WTC11 (cell line): ENCODE results near the gene GNA14. TPM values are rescaled to one million over a fixed set of nuclear protein-coding genes. Genes with fewer than 3 reads are reported as not detected.

Experiments used
- ATAC-seq: fragments of 200-7000 bp; cut with Tn5 transposase; 2 replicates; pipeline ENCODE4 v1.10.0; 2021; ENCODE audit warnings: mild to moderate bottlenecking, moderate library complexity
- CTCF ChIA-PET: fragments of 300-600 bp; sonication (Branson Sonifier 250); formaldehyde crosslinking; loops from one replicate; lab custom pipeline; 2021; ENCODE audit warnings: antibody characterized with exemption; lab: Charles Lee
- POLR2A ChIA-PET: fragments of 350-600 bp; sonication (Branson Sonifier 250); formaldehyde crosslinking; loops from one replicate; lab custom pipeline; 2021; ENCODE audit warnings: antibody characterized with exemption; lab: Charles Lee
- DNase-seq: peaks from one replicate; pipeline ENCODE4 v3.0.0; 2021; ENCODE audit warnings: low spot score
- H3K27ac Mint-ChIP-seq: 2 replicates; pipeline ENCODE4 v1.8.0; 2021; ENCODE audit warnings: mixed read lengths
- H3K27me3 Mint-ChIP-seq: 2 replicates; pipeline ENCODE4 v1.8.0; 2021; ENCODE audit warnings: low read depth, mild to moderate bottlenecking, moderate library complexity, mixed read lengths
- H3K36me3 Mint-ChIP-seq: 2 replicates; pipeline ENCODE4 v1.8.0; 2021; ENCODE audit warnings: mixed read lengths
- H3K4me1 Mint-ChIP-seq: 2 replicates; pipeline ENCODE4 v1.8.0; 2022; ENCODE audit warnings: mixed read lengths
- H3K4me3 Mint-ChIP-seq: 2 replicates; pipeline ENCODE4 v1.8.0; 2021; ENCODE audit warnings: mild to moderate bottlenecking, moderate library complexity, mixed read lengths
- H3K9me3 Mint-ChIP-seq: 2 replicates; pipeline ENCODE4 v1.8.0; 2021; ENCODE audit warnings: mixed read lengths
- CREB1 ChIP-seq: sonication (generic); formaldehyde crosslinking; IDR thresholded peaks from 2 replicates; pipeline ENCODE4 v1.8.0; 2023; ENCODE audit warnings: mild to moderate bottlenecking, missing genetic modification reagents
- ELF4 ChIP-seq: sonication (generic); formaldehyde crosslinking; IDR thresholded peaks from 2 replicates; pipeline ENCODE4 v1.8.1; 2022; ENCODE audit warnings: low read depth, mild to moderate bottlenecking, moderate library complexity, missing genetic modification reagents
- ETV6 ChIP-seq: sonication (generic); formaldehyde crosslinking; IDR thresholded peaks from 2 replicates; pipeline ENCODE4 v1.8.1; 2022; ENCODE audit warnings: mild to moderate bottlenecking, missing genetic modification reagents
- JAZF1 ChIP-seq: fragments of 250-450 bp; sonication (Bioruptor Pico); IDR thresholded peaks from 2 replicates; pipeline ENCODE4 v1.9.0; 2021; ENCODE audit warnings: moderate library complexity, mild to moderate bottlenecking, inconsistent platforms
- NFYB ChIP-seq: sonication (generic); formaldehyde crosslinking; conservative IDR thresholded peaks from 2 replicates; pipeline ENCODE4 v1.8.0; 2022; ENCODE audit warnings: low read depth, missing genetic modification reagents
- NR3C1 ChIP-seq: sonication (generic); formaldehyde crosslinking; conservative IDR thresholded peaks from 2 replicates; pipeline ENCODE4 v1.8.1; 2023; ENCODE audit warnings: low read depth, mild to moderate bottlenecking, missing genetic modification reagents
- RELA ChIP-seq: sonication (generic); formaldehyde crosslinking; IDR thresholded peaks from 2 replicates; pipeline ENCODE4 v1.8.1; 2022; ENCODE audit warnings: missing genetic modification reagents, mild to moderate bottlenecking, borderline replicate concordance
- ZNF232 ChIP-seq: sonication (generic); formaldehyde crosslinking; IDR thresholded peaks from 2 replicates; pipeline ENCODE4 v1.8.0; 2022; ENCODE audit warnings: mild to moderate bottlenecking, missing genetic modification reagents
- ZNF317 ChIP-seq: sonication (generic); formaldehyde crosslinking; IDR thresholded peaks from 2 replicates; pipeline ENCODE4 v1.8.1; 2023; ENCODE audit warnings: low read depth, mild to moderate bottlenecking, moderate library complexity, missing genetic modification reagents, borderline replicate concordance
- total RNA-seq: library from RNA; stranded (reverse); gene quantifications from 3 replicates; pipeline ENCODE4 v1.2.3, GENCODE V29; 2021
- TF ChIP-seq, protein P1 (sequence below): sonication (generic); formaldehyde crosslinking; IDR thresholded peaks from 2 replicates; pipeline ENCODE4 v1.8.0; 2022; ENCODE audit warnings: missing genetic modification reagents
- TF ChIP-seq, protein P2 (sequence below): fragments of 250-450 bp; sonication (Bioruptor Pico); conservative IDR thresholded peaks from 2 replicates; pipeline ENCODE4 v1.9.0; 2021; ENCODE audit warnings: mild to moderate bottlenecking
- TF ChIP-seq, protein P3 (sequence below): fragments of 250-450 bp; sonication (Bioruptor Pico); IDR thresholded peaks from 2 replicates; pipeline ENCODE4 v2.1.2; 2022; ENCODE audit warnings: mild to moderate bottlenecking, moderate library complexity
- TF ChIP-seq, protein P4 (sequence below): sonication (generic); formaldehyde crosslinking; IDR thresholded peaks from 2 replicates; pipeline ENCODE4 v1.8.0; 2022; ENCODE audit warnings: mild to moderate bottlenecking, missing genetic modification reagents
- TF ChIP-seq, protein P5 (sequence below): sonication (generic); formaldehyde crosslinking; IDR thresholded peaks from 2 replicates; pipeline ENCODE4 v1.8.1; 2022; ENCODE audit warnings: low read depth, missing genetic modification reagents, borderline replicate concordance
- TF ChIP-seq, protein P6 (sequence below): fragments of 250-450 bp; sonication (Bioruptor Pico); IDR thresholded peaks from 2 replicates; pipeline ENCODE4 v1.9.0; 2021; ENCODE audit warnings: mild to moderate bottlenecking, borderline replicate concordance
- TF ChIP-seq, protein P7 (sequence below): sonication (generic); formaldehyde crosslinking; IDR thresholded peaks from 2 replicates; pipeline ENCODE4 v1.8.1; 2023; ENCODE audit warnings: mild to moderate bottlenecking, missing genetic modification reagents, moderate library complexity

The GNA14 gene
- total RNA-seq, 1 experiment from 2014 or later = 26.7 TPM

DNA sequence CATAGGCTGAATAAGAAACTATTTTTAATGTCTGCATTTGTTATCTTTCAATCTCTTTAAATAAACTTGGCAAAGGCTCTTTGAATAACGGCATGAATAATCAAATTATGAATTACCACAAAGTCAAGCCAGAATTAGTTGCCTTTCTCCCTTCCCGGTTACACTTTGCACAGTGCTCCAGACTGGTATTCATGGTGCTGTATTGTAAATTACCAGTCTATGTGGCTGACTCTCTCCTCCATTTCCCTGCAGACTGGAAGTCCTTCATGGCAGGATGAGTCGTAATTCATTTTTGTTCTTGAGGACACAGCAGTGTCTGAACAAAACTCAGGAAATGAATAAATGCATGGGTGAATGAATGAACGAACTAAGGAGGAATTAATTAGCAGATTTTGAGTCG is 142.9 kb downstream of the GNA14 start:
- H3K4me3 Mint-ChIP-seq = no peak overlapping the region
- 0 out of 2 replicates have a peak overlapping the region, but pooled peaks have one; percentile 20 for H3K27ac Mint-ChIP-seq
- no peaks in the 10 kb centered on the region for H3K27me3 Mint-ChIP-seq
- TF ChIP-seq CREB1 = no peak
- TF ChIP-seq, protein P1, sequence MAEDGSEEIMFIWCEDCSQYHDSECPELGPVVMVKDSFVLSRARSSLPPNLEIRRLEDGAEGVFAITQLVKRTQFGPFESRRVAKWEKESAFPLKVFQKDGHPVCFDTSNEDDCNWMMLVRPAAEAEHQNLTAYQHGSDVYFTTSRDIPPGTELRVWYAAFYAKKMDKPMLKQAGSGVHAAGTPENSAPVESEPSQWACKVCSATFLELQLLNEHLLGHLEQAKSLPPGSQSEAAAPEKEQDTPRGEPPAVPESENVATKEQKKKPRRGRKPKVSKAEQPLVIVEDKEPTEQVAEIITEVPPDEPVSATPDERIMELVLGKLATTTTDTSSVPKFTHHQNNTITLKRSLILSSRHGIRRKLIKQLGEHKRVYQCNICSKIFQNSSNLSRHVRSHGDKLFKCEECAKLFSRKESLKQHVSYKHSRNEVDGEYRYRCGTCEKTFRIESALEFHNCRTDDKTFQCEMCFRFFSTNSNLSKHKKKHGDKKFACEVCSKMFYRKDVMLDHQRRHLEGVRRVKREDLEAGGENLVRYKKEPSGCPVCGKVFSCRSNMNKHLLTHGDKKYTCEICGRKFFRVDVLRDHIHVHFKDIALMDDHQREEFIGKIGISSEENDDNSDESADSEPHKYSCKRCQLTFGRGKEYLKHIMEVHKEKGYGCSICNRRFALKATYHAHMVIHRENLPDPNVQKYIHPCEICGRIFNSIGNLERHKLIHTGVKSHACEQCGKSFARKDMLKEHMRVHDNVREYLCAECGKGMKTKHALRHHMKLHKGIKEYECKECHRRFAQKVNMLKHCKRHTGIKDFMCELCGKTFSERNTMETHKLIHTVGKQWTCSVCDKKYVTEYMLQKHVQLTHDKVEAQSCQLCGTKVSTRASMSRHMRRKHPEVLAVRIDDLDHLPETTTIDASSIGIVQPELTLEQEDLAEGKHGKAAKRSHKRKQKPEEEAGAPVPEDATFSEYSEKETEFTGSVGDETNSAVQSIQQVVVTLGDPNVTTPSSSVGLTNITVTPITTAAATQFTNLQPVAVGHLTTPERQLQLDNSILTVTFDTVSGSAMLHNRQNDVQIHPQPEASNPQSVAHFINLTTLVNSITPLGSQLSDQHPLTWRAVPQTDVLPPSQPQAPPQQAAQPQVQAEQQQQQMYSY (CRISPR knock-in tag) = no peak
- no peak for TF ChIP-seq JAZF1 (CRISPR knock-in tag)
- no peak for TF ChIP-seq ELF4 (CRISPR knock-in tag)
- no peak for TF ChIP-seq ZNF317 (CRISPR knock-in tag)
- H3K4me1 Mint-ChIP-seq = peaks cover 5% of the 10 kb centered on the region; the same call in 1 of the 2 replicates
- peaks cover 3% of the 10 kb centered on the region; the same call in 1 of the 2 replicates for H3K36me3 Mint-ChIP-seq
- 0 out of 2 replicates have a peak, but pooled peaks cover 5% of the 10 kb centered on the region for H3K9me3 Mint-ChIP-seq
- ATAC-seq (no peak), DNase-seq (no peak)
- ChIA-PET POLR2A (no interaction called here), CTCF (no interaction called here)

DNA sequence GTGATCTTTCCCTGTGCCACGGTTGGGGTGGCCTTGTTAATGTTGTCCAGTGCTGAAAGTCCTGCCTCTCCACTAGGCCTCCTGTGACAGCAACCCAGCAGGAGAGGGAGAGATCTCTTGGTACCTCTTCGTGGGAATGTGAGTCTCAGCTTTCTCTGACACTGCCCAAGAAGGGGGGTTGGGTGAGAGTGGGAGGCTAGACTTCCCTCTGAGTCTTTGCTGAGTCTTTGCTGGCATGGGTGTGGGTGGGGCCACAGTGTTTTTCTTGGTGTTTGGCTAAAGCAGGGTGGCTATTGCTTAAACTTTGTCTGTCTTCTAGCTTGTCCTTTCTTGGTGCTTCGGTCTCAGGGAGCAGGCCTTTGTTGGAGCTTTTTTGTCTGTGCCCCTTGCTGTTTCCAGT is 145.6 kb downstream of the GNA14 start:
- Mint-ChIP-seq H3K4me3 (no peak overlapping the region), H3K36me3 (no peaks in the 10 kb centered on the region; the same call in 1 of the 2 replicates), H3K4me1 (peaks cover 5% of the 10 kb centered on the region; the same call in 1 of the 2 replicates), H3K27ac (peak overlapping the region; percentile 51; the same call in 1 of the 2 replicates), H3K9me3 (0 out of 2 replicates have a peak, but pooled peaks cover 5% of the 10 kb centered on the region), H3K27me3 (no peaks in the 10 kb centered on the region)
- CTCF ChIA-PET = interaction anchor here (0.6 to 1.1 kb wide), 2 partner anchors 14 to 518 kb away, joined by 3 to 4 read pairs; no protein-coding TSS in a partner anchor
- POLR2A ChIA-PET = no interaction called here
- no peak for ATAC-seq
- no peak for DNase-seq
- TF ChIP-seq, protein P2, sequence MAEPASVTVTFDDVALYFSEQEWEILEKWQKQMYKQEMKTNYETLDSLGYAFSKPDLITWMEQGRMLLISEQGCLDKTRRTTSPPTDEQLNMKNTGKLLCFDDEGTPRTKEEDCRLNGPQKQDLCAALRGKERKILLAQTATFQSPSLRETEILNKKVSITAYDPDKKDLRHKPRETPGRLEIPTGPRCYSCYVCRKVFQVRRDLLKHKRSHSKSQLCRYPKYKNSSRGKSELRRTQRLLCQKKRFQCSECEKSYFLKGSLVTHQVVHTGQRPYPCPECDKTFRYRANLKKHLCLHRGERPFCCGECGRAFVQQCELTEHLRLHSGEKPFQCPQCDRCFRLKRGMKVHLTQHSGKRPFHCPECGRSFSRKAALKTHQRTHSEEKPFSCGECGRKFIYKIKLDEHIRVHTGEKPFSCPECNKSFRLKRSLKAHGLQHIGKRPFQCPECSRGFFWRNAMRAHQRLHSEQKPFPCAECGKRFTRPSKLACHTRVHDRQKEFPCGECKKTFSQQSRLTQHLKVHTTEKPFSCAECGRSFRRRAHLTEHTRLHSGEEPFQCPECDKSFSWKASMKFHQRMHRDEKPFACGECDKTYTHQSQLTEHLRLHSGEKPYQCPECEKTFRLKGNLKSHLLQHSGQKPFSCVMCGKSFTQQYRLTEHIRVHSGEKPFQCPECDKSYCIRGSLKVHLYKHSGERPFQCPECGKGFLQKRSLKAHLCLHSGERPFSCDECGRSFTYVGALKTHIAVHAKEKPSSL (CRISPR knock-in tag) = no peak
- no peak for TF ChIP-seq NFYB (CRISPR knock-in tag)
- TF ChIP-seq, protein P3, sequence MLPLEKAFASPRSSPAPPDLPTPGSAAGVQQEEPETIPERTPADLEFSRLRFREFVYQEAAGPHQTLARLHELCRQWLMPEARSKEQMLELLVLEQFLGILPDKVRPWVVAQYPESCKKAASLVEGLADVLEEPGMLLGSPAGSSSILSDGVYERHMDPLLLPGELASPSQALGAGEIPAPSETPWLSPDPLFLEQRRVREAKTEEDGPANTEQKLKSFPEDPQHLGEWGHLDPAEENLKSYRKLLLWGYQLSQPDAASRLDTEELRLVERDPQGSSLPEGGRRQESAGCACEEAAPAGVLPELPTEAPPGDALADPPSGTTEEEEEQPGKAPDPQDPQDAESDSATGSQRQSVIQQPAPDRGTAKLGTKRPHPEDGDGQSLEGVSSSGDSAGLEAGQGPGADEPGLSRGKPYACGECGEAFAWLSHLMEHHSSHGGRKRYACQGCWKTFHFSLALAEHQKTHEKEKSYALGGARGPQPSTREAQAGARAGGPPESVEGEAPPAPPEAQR (CRISPR knock-in tag) = no peak
- TF ChIP-seq NR3C1 = no peak

DNA sequence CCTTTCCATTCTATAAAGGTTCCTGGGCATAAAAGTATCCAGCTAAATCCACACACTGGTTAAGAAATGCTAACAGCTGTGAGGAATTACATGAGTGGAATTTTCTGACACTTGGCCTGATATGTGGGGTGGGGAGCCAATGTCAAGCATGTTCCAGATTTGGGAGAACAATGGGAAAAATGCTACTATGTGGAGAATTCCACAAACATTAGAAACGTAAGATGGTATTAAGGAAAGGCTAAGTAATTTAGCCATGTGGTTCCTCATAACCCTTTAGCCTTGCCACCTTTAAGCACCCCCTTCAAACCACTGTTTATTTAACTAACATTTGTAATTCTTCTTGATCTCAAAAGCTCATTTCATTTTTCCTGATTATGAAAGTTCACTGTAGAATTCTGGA is 149.2 kb downstream of the GNA14 start:
- Mint-ChIP-seq H3K27me3 (no peaks in the 10 kb centered on the region), H3K4me1 (peaks cover 24% of the 10 kb centered on the region), H3K27ac (no peak overlapping the region), H3K4me3 (no peak overlapping the region), H3K36me3 (peaks cover 5% of the 10 kb centered on the region; the same call in 1 of the 2 replicates), H3K9me3 (peaks cover 10% of the 10 kb centered on the region; the same call in 1 of the 2 replicates)
- no peak for DNase-seq
- ATAC-seq = no peak
- POLR2A ChIA-PET = interaction anchor here (0.7 kb wide), 1 partner anchor 9 kb away, joined by 4 read pairs; no protein-coding TSS in a partner anchor
- CTCF ChIA-PET = no interaction called here
- TF ChIP-seq, protein P4, sequence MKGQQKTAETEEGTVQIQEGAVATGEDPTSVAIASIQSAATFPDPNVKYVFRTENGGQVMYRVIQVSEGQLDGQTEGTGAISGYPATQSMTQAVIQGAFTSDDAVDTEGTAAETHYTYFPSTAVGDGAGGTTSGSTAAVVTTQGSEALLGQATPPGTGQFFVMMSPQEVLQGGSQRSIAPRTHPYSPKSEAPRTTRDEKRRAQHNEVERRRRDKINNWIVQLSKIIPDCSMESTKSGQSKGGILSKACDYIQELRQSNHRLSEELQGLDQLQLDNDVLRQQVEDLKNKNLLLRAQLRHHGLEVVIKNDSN (CRISPR knock-in tag) = no peak
- TF ChIP-seq ELF4 (CRISPR knock-in tag) = no peak
- TF ChIP-seq RELA (CRISPR knock-in tag) = no peak
- TF ChIP-seq, protein P5, sequence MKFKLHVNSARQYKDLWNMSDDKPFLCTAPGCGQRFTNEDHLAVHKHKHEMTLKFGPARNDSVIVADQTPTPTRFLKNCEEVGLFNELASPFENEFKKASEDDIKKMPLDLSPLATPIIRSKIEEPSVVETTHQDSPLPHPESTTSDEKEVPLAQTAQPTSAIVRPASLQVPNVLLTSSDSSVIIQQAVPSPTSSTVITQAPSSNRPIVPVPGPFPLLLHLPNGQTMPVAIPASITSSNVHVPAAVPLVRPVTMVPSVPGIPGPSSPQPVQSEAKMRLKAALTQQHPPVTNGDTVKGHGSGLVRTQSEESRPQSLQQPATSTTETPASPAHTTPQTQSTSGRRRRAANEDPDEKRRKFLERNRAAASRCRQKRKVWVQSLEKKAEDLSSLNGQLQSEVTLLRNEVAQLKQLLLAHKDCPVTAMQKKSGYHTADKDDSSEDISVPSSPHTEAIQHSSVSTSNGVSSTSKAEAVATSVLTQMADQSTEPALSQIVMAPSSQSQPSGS (CRISPR knock-in tag) = no peak
- no peak for TF ChIP-seq ETV6
- TF ChIP-seq, protein P6, sequence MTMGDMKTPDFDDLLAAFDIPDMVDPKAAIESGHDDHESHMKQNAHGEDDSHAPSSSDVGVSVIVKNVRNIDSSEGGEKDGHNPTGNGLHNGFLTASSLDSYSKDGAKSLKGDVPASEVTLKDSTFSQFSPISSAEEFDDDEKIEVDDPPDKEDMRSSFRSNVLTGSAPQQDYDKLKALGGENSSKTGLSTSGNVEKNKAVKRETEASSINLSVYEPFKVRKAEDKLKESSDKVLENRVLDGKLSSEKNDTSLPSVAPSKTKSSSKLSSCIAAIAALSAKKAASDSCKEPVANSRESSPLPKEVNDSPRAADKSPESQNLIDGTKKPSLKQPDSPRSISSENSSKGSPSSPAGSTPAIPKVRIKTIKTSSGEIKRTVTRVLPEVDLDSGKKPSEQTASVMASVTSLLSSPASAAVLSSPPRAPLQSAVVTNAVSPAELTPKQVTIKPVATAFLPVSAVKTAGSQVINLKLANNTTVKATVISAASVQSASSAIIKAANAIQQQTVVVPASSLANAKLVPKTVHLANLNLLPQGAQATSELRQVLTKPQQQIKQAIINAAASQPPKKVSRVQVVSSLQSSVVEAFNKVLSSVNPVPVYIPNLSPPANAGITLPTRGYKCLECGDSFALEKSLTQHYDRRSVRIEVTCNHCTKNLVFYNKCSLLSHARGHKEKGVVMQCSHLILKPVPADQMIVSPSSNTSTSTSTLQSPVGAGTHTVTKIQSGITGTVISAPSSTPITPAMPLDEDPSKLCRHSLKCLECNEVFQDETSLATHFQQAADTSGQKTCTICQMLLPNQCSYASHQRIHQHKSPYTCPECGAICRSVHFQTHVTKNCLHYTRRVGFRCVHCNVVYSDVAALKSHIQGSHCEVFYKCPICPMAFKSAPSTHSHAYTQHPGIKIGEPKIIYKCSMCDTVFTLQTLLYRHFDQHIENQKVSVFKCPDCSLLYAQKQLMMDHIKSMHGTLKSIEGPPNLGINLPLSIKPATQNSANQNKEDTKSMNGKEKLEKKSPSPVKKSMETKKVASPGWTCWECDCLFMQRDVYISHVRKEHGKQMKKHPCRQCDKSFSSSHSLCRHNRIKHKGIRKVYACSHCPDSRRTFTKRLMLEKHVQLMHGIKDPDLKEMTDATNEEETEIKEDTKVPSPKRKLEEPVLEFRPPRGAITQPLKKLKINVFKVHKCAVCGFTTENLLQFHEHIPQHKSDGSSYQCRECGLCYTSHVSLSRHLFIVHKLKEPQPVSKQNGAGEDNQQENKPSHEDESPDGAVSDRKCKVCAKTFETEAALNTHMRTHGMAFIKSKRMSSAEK (CRISPR knock-in tag) = no peak
- no peak for TF ChIP-seq ZNF232 (CRISPR knock-in tag)
- TF ChIP-seq, protein P7, sequence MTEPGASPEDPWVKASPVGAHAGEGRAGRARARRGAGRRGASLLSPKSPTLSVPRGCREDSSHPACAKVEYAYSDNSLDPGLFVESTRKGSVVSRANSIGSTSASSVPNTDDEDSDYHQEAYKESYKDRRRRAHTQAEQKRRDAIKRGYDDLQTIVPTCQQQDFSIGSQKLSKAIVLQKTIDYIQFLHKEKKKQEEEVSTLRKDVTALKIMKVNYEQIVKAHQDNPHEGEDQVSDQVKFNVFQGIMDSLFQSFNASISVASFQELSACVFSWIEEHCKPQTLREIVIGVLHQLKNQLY = no peak
